ENCODE measurements around the gene RB1.

- TF ChIP-seq EZH2 (IDR thresholded peaks at IDR 0.05) (no peak), POLR2AphosphoS5 (IDR thresholded peaks at IDR 0.05; ENCODE audit: borderline replicate concordance, low read depth, low read length) (no peak), FOXP2 (optimal IDR thresholded peaks at IDR 0.05; ENCODE audit: control extremely low read depth, extremely low read length, insufficient read depth) (no peak)
Measured at GRCh38 chr13:48292650-48293049, 10.9 kb upstream of the RB1 start.

Data from SK-N-MC (cell line).